ENCODE results near the gene PITPNB.

- no peak for TF ChIP-seq CTCF (IDR thresholded peaks at IDR 0.05)
- TF ChIP-seq POLR2AphosphoS5 (IDR thresholded peaks at IDR 0.05) = no peak
Measured at GRCh38 chr22:27833803-27834202, 85.3 kb downstream of the PITPNB start.

Data from suprapubic skin (tissue), 3 donors.